DOHH2 (cell line): ENCODE results near the gene GYPC.

ENCODE experiments used
- EZH2phosphoT487 ChIP-seq: fragments of 200-600 bp; sonication (generic); IDR thresholded peaks from 2 replicates; pipeline ENCODE4 v1.6.1; 2017; ENCODE audit warnings: borderline replicate concordance, mild to moderate bottlenecking, antibody characterized with exemption, low read length, moderate library complexity, mixed read lengths
- TF ChIP-seq, protein P1 (sequence below): fragments of 200-600 bp; sonication (generic); IDR thresholded peaks from one replicate; pipeline ENCODE4 v1.5.1; 2014; ENCODE audit warnings: antibody characterized with exemption, mild to moderate bottlenecking, low read depth, low read length; ENCODE audit not compliant: poor library complexity, severe bottlenecking

DNA sequence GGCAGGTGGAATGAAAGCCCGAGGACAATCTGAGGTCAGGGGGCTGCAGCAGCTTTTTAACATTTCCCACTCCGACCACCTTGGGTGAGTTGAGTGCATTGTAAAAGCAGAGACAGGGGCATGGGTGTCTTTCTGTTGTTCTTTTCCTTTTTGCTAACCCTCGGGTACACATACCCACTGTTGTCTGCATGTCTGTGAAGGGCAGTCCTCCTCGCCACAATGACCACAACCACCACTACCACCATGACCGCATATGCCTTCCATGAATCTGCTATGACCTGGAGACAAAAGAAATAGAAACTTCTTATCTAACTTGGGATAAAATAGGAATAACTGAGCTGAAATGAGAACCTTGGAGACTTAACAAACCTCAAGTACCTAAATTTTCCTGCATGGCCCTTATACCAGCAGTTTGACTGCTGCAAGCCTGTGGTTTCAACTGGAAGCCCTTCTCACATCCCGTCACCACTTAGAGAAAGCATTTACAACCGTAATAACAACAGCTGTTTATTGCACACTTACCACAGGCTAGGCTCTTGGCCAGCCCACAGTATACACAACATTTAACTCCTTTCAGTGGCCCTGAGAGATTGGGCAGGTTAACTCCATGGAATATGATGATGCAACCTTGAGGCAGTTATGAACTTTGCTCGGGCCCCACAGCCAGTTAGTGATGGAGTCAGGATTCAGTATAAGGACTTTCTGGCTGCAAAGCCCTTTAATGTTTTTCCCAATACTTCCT lies 80.3 kb downstream of the GYPC start:
- TF ChIP-seq EZH2phosphoT487 = no peak
- TF ChIP-seq, protein P1, sequence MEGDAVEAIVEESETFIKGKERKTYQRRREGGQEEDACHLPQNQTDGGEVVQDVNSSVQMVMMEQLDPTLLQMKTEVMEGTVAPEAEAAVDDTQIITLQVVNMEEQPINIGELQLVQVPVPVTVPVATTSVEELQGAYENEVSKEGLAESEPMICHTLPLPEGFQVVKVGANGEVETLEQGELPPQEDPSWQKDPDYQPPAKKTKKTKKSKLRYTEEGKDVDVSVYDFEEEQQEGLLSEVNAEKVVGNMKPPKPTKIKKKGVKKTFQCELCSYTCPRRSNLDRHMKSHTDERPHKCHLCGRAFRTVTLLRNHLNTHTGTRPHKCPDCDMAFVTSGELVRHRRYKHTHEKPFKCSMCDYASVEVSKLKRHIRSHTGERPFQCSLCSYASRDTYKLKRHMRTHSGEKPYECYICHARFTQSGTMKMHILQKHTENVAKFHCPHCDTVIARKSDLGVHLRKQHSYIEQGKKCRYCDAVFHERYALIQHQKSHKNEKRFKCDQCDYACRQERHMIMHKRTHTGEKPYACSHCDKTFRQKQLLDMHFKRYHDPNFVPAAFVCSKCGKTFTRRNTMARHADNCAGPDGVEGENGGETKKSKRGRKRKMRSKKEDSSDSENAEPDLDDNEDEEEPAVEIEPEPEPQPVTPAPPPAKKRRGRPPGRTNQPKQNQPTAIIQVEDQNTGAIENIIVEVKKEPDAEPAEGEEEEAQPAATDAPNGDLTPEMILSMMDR = no peak
